ENCODE results near the gene SLC12A7.

Gene SLC12A7

GRCh38 chr5:1021136-1021968, 90.5 kb downstream of the SLC12A7 start:
- no peak for DNase-seq
- H3K4me1 ChIP-seq: no peaks in the 10 kb centered on the region
- intact Hi-C loops (cut with DNase I; ENCODE audit: low total_unique reads): no loop called here
- no peak overlapping the region for H3K4me3 ChIP-seq
- H3K9me3 ChIP-seq: no peaks in the 10 kb centered on the region
- no peaks in the 10 kb centered on the region for H3K36me3 ChIP-seq
- H3K27me3 ChIP-seq: peaks cover 0 to 3% of the 10 kb centered on the region in 2 donors
- no peak overlapping the region for H3K27ac ChIP-seq
- TF ChIP-seq, protein P1, sequence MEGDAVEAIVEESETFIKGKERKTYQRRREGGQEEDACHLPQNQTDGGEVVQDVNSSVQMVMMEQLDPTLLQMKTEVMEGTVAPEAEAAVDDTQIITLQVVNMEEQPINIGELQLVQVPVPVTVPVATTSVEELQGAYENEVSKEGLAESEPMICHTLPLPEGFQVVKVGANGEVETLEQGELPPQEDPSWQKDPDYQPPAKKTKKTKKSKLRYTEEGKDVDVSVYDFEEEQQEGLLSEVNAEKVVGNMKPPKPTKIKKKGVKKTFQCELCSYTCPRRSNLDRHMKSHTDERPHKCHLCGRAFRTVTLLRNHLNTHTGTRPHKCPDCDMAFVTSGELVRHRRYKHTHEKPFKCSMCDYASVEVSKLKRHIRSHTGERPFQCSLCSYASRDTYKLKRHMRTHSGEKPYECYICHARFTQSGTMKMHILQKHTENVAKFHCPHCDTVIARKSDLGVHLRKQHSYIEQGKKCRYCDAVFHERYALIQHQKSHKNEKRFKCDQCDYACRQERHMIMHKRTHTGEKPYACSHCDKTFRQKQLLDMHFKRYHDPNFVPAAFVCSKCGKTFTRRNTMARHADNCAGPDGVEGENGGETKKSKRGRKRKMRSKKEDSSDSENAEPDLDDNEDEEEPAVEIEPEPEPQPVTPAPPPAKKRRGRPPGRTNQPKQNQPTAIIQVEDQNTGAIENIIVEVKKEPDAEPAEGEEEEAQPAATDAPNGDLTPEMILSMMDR (IDR thresholded peaks at IDR 0.05): no peak

DNA sequence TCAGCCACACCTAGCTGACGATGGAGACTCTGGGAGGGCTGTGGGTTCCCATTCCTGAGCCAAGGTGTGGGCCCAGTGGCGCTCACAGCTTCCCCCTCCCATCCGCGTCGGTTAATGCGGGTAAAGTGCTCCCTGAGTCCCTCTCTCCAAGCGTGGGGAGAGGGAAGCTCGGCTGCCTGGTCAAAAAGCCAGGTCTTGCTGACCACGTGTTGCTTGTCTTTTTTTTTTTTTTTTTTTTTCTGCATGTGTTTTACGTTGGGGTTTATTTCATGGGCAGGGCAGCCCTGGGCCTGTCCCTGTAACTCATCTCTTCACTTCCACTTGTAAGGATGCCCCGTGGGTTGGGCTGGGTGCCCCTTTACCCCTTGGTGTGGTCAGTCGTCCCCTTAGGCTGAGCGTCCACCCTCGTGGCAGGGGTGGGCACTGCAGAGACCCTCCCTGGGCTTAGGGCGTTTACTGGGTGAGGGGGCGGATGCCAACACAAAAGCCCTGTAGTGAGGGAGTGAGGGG, 91.4 kb downstream of the SLC12A7 start:
- DNase-seq: no peak
- Histone ChIP-seq H3K4me3 (no peak overlapping the region), H3K27ac (no peak overlapping the region), H3K36me3 (no peaks in the 10 kb centered on the region), H3K27me3 (peaks cover 0 to 10% of the 10 kb centered on the region in 2 donors), H3K9me3 (no peaks in the 10 kb centered on the region), H3K4me1 (no peaks in the 10 kb centered on the region)
- TF ChIP-seq, protein P1 (IDR thresholded peaks at IDR 0.05): no peak
- intact Hi-C loops (cut with DNase I; ENCODE audit: low total_unique reads): no loop called here

- intact Hi-C loops (cut with DNase I; ENCODE audit: low total_unique reads): no loop called here
- Histone ChIP-seq H3K4me1 (no peaks in the 10 kb centered on the region), H3K27ac (no peak overlapping the region), H3K36me3 (no peaks in the 10 kb centered on the region), H3K9me3 (no peaks in the 10 kb centered on the region), H3K4me3 (no peak overlapping the region), H3K27me3 (peaks cover 0 to 13% of the 10 kb centered on the region in 2 donors)
- DNase-seq: no peak
- TF ChIP-seq, protein P1 (IDR thresholded peaks at IDR 0.05): no peak
Observed at GRCh38 chr5:1019001-1019905, 92.6 kb downstream of the SLC12A7 start.

GRCh38 chr5:1018596-1018995, 93.3 kb downstream of the SLC12A7 start:
- no peak overlapping the region for H3K27ac ChIP-seq

More at GRCh38 chr5:1018596-1018995, 93.3 kb downstream of the SLC12A7 start:
- no peak for DNase-seq
- TF ChIP-seq, protein P1 (IDR thresholded peaks at IDR 0.05): no peak
- Histone ChIP-seq H3K4me1 (no peaks in the 10 kb centered on the region), H3K36me3 (no peaks in the 10 kb centered on the region), H3K27me3 (peaks cover 0 to 19% of the 10 kb centered on the region in 2 donors), H3K9me3 (no peaks in the 10 kb centered on the region), H3K4me3 (no peak overlapping the region)
- intact Hi-C loops (cut with DNase I; ENCODE audit: low total_unique reads): no loop called here
